HFFc6 (cell line): ENCODE measurements around the gene ZMAT5. TPM values are rescaled to one million over a fixed set of nuclear protein-coding genes. Genes with fewer than 3 reads are reported as not detected.

Experiments used
- DNase-seq: peaks from one replicate; pipeline ENCODE4 v3.0.0-alpha.2; 2018
- H3K27ac Mint-ChIP-seq: 2 replicates; pipeline ENCODE4 v1.8.0; 2020; ENCODE audit warnings: mild to moderate bottlenecking, mixed read lengths
- H3K27me3 Mint-ChIP-seq: 2 replicates; pipeline ENCODE4 v1.8.0; 2021; ENCODE audit warnings: mild to moderate bottlenecking, moderate library complexity, mixed read lengths; ENCODE audit not compliant: insufficient read depth
- H3K36me3 Mint-ChIP-seq: 2 replicates; pipeline ENCODE4 v1.8.0; 2021; ENCODE audit warnings: low read depth, mixed read lengths
- H3K4me1 Mint-ChIP-seq: 2 replicates; pipeline ENCODE4 v1.8.0; 2020; ENCODE audit warnings: low read depth, mixed read lengths
- H3K4me3 Mint-ChIP-seq: 2 replicates; pipeline ENCODE4 v1.8.0; 2020; ENCODE audit warnings: mild to moderate bottlenecking, moderate library complexity, mixed read lengths
- H3K9me3 Mint-ChIP-seq: 2 replicates; pipeline ENCODE4 v1.8.0; 2020; ENCODE audit warnings: mild to moderate bottlenecking, mixed read lengths
- CTCF ChIP-seq: fragments of 200-600 bp; sonication (generic); IDR thresholded peaks from 2 replicates; pipeline ENCODE4 v1.5.0; 2021; ENCODE audit warnings: antibody characterized with exemption, mild to moderate bottlenecking
- total RNA-seq, 6 experiments: library from RNA; stranded (reverse); fragmentation: NEBNext Ultra II Directional; extraction: Animal tissue kit (Norgen Biotek cat#: 25700); gene quantifications; 2 replicates in 1 of 6; 3 replicates in 5 of 6; pipeline ENCODE4 v1.2.3, GENCODE V29; 2021

The ZMAT5 gene
- total RNA-seq, 6 experiments from 2014 or later = 24.9 to 28.6 (median 26.1) TPM

DNA sequence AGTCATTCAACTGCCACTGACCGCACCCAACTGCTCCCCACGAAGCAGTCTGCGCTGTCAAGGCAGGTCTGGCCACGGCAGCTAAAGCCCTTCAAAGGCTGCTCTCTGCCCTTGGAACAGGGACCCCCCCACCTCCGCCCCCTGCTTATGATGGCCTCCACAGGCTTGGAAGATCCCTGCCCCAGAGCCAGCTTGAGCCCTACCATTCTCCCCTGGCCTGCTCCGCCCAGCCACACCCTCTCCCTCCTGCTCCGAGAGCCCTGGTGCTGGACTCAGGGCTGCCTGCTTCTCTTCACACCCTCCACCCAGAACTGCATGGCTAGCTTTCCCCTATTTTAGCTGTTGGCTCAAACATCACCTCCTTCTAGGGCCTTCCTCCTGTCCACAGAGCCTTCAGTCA, 19.0 kb downstream of the ZMAT5 start:
- DNase-seq = no peak
- no peaks in the 10 kb centered on the region for H3K9me3 Mint-ChIP-seq
- TF ChIP-seq CTCF = no peak
- H3K27ac Mint-ChIP-seq = no peak overlapping the region
- H3K36me3 Mint-ChIP-seq = peaks cover 11% of the 10 kb centered on the region
- no peaks in the 10 kb centered on the region; the same call in none of the 2 replicates for H3K27me3 Mint-ChIP-seq
- H3K4me1 Mint-ChIP-seq = peaks cover 14% of the 10 kb centered on the region
- H3K4me3 Mint-ChIP-seq = no peak overlapping the region

DNA sequence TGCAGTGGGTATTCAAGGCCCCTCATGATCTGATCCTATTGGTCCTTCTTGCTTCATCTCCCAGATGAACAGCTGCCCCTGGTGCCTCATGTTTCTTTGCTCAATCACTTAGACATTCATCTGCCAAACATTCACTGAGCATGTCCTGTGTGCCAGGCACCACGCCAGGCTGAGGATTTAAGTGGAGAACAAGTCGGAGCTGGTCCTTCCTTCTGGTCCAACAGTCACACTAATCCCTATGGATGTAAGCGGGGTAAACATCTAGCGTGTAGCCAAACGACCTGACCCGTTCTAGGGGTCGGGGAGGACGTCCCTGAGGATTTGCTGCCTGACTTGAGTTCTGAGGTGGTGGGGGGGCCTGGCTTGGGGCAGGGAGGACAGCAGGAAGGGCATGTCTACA, 21.9 kb downstream of the ZMAT5 start:
- DNase-seq = peak; percentile 59
- TF ChIP-seq CTCF = no peak
- peak overlapping the region; percentile 36; the same call in 1 of the 2 replicates for H3K27ac Mint-ChIP-seq
- no peaks in the 10 kb centered on the region for H3K9me3 Mint-ChIP-seq
- peaks cover 15% of the 10 kb centered on the region for H3K36me3 Mint-ChIP-seq
- H3K27me3 Mint-ChIP-seq = no peaks in the 10 kb centered on the region; the same call in none of the 2 replicates
- no peak overlapping the region for H3K4me3 Mint-ChIP-seq
- H3K4me1 Mint-ChIP-seq = peaks cover 14% of the 10 kb centered on the region

DNA sequence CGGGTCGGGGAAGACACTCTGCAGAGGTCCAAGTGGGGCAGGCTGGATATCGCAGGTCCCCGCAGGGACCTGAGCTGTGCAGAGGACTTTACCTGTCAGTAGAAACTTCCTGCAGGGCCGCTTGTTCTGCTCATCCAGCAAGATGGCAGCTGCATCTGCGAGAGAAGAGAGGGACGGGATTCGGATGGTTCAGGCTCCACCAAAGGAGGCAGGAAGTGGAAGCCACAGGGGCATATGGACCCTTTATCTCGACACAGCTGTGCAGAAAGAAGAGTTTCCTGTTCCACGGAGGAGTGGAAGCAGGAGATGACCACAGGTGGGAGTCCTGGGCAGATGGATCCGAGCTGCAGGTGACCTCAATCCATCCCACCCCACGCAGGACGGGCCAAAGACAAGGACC, 24.5 kb downstream of the ZMAT5 start:
- Mint-ChIP-seq H3K27me3 (no peaks in the 10 kb centered on the region; the same call in 1 of the 2 replicates), H3K36me3 (peaks cover 10% of the 10 kb centered on the region), H3K27ac (no peak overlapping the region), H3K4me3 (no peak overlapping the region), H3K4me1 (peaks cover 8% of the 10 kb centered on the region), H3K9me3 (no peaks in the 10 kb centered on the region)
- no peak for TF ChIP-seq CTCF
- DNase-seq = no peak

- no peaks in the 10 kb centered on the region; the same call in 1 of the 2 replicates for H3K27me3 Mint-ChIP-seq
- H3K27ac Mint-ChIP-seq = no peak overlapping the region
- DNase-seq = no peak
- TF ChIP-seq CTCF = no peak
- H3K9me3 Mint-ChIP-seq = no peaks in the 10 kb centered on the region
- peaks cover 8% of the 10 kb centered on the region for H3K4me1 Mint-ChIP-seq
- peaks cover 10% of the 10 kb centered on the region; the same call in 1 of the 2 replicates for H3K36me3 Mint-ChIP-seq
- H3K4me3 Mint-ChIP-seq = no peak overlapping the region
Measured at GRCh38 chr22:29741926-29742325, 24.9 kb downstream of the ZMAT5 start.

- Mint-ChIP-seq H3K27ac (no peak overlapping the region), H3K4me3 (no peak overlapping the region), H3K4me1 (peaks cover 7% of the 10 kb centered on the region), H3K9me3 (no peaks in the 10 kb centered on the region), H3K36me3 (peaks cover 7% of the 10 kb centered on the region; the same call in 1 of the 2 replicates), H3K27me3 (no peaks in the 10 kb centered on the region; the same call in 1 of the 2 replicates)
- TF ChIP-seq CTCF = no peak
- DNase-seq = no peak
Measured at GRCh38 chr22:29740216-29740615, 26.6 kb downstream of the ZMAT5 start.
